22Rv1 (cell line): Measurements from ENCODE around the gene RNGTT.

ENCODE experiments used
- CTCF ChIP-seq: fragments of 450-650 bp; IDR thresholded peaks from 2 replicates; pipeline ENCODE4 v1.5.1; 2017; ENCODE audit warnings: mild to moderate bottlenecking
- ZFX ChIP-seq: fragments of 450-650 bp; IDR thresholded peaks from 2 replicates; pipeline ENCODE4 v1.6.1; 2017; ENCODE audit warnings: antibody characterized with exemption, borderline replicate concordance

- TF ChIP-seq CTCF (no peak), ZFX (no peak)
Observed at GRCh38 chr6:88945415-88946008, 17.9 kb downstream of the RNGTT start.
